Neural progenitor cell (in vitro differentiated cells): ENCODE measurements around the gene PITPNB. TPM values are rescaled to one million over a fixed set of nuclear protein-coding genes. Genes with fewer than 3 reads are reported as not detected.

Experiments
- DNase-seq: peaks from one replicate; pipeline ENCODE4 v3.0.0-alpha.2; 2016; ENCODE audit warnings: low spot score
- H2AFZ ChIP-seq: fragments of 200-600 bp; sonication (generic); replicated peaks from 2 replicates; pipeline ENCODE4 v1.6.1; 2016; ENCODE audit warnings: antibody characterized with exemption
- H3F3A ChIP-seq: fragments of 200-600 bp; sonication (generic); 2 replicates; pipeline ENCODE4 v1.6.1; 2016; ENCODE audit warnings: antibody characterized with exemption, low read depth
- H3K27ac ChIP-seq: fragments of 200-600 bp; sonication (generic); 2 replicates; pipeline ENCODE4 v1.5.1; 2016; ENCODE audit warnings: mild to moderate bottlenecking
- H3K27me3 ChIP-seq: fragments of 200-600 bp; sonication (generic); 2 replicates; pipeline ENCODE4 v1.6.1; 2016; ENCODE audit warnings: mild to moderate bottlenecking, moderate library complexity
- H3K36me3 ChIP-seq: fragments of 200-600 bp; sonication (generic); 2 replicates; pipeline ENCODE4 v1.5.1; 2016
- H3K4me1 ChIP-seq: fragments of 200-600 bp; sonication (generic); 2 replicates; pipeline ENCODE4 v1.6.1; 2016; ENCODE audit warnings: mixed run types
- H3K4me2 ChIP-seq: fragments of 200-600 bp; sonication (generic); 2 replicates; pipeline ENCODE4 v1.6.1; 2016
- H3K4me3 ChIP-seq: fragments of 200-600 bp; sonication (generic); 2 replicates; pipeline ENCODE4 v1.5.1; 2016
- H3K79me2 ChIP-seq: fragments of 200-600 bp; sonication (generic); 2 replicates; pipeline ENCODE4 v1.6.1; 2016; ENCODE audit warnings: low read depth
- H3K9ac ChIP-seq: fragments of 200-600 bp; sonication (generic); 2 replicates; pipeline ENCODE4 v1.6.1; 2016
- H3K9me3 ChIP-seq: fragments of 200-600 bp; sonication (generic); 2 replicates; pipeline ENCODE4 v1.5.1; 2016; ENCODE audit warnings: low read depth
- H4K20me1 ChIP-seq: fragments of 200-600 bp; sonication (generic); 2 replicates; pipeline ENCODE4 v1.6.1; 2016; ENCODE audit warnings: low read depth
- H3K27ac Mint-ChIP-seq: 3 replicates; pipeline ENCODE4 v1.8.0; 2021; ENCODE audit warnings: mixed read lengths
- H3K27me3 Mint-ChIP-seq: 2 replicates; pipeline ENCODE4 v1.8.0; 2022; ENCODE audit warnings: low read depth, mild to moderate bottlenecking, inconsistent platforms, moderate library complexity, mixed read lengths; ENCODE audit not compliant: insufficient read depth
- H3K36me3 Mint-ChIP-seq: 3 replicates; pipeline ENCODE4 v1.8.0; 2021; ENCODE audit warnings: mixed read lengths
- H3K4me1 Mint-ChIP-seq: 3 replicates; pipeline ENCODE4 v1.8.0; 2021; ENCODE audit warnings: mixed read lengths
- H3K4me3 Mint-ChIP-seq: 3 replicates; pipeline ENCODE4 v1.8.0; 2021; ENCODE audit warnings: mild to moderate bottlenecking, moderate library complexity, mixed read lengths
- H3K9me3 Mint-ChIP-seq: 3 replicates; pipeline ENCODE4 v1.8.0; 2020; ENCODE audit warnings: mixed read lengths
- EZH2 ChIP-seq: fragments of 200-600 bp; sonication (generic); IDR thresholded peaks from 2 replicates; pipeline ENCODE4 v1.6.1; 2017; ENCODE audit warnings: antibody characterized with exemption, mild to moderate bottlenecking, moderate library complexity
- EZH2phosphoT487 ChIP-seq: fragments of 200-600 bp; sonication (generic); IDR thresholded peaks from 2 replicates; pipeline ENCODE4 v1.6.1; 2017; ENCODE audit warnings: antibody characterized with exemption
- total RNA-seq: library from RNA; depleted of rRNA; stranded (reverse); fragments of >200 nt; gene quantifications from 2 replicates; pipeline ENCODE4 v1.2.3, GENCODE V29; 2015; ENCODE audit warnings: low replicate concordance
- TF ChIP-seq, protein P1 (sequence below): fragments of 200-600 bp; sonication (generic); IDR thresholded peaks from 2 replicates; pipeline ENCODE4 v1.5.1; 2017; ENCODE audit warnings: antibody characterized with exemption, mild to moderate bottlenecking

PITPNB gene
- total RNA-seq, 1 donor from 2014 or later: 32.5 TPM

- H3K4me1 ChIP-seq: peaks cover 6% of the 10 kb centered on the region
- H3K4me3 Mint-ChIP-seq: no peak overlapping the region
- no peak overlapping the region for H3K27ac ChIP-seq
- H3K36me3 ChIP-seq: peaks cover 5% of the 10 kb centered on the region
- H4K20me1 ChIP-seq: peaks cover 11% of the 10 kb centered on the region
- no peaks in the 10 kb centered on the region for H3K27me3 Mint-ChIP-seq
- peaks cover 3% of the 10 kb centered on the region for H3K79me2 ChIP-seq
- H3K4me2 ChIP-seq: no peak overlapping the region
- no peak overlapping the region for H3K27ac Mint-ChIP-seq
- DNase-seq: no peak
- H3K4me1 Mint-ChIP-seq: peaks cover 28% of the 10 kb centered on the region
- H3K9me3 Mint-ChIP-seq: no peaks in the 10 kb centered on the region
- H3K36me3 Mint-ChIP-seq: peaks cover 10% of the 10 kb centered on the region
- H3K4me3 ChIP-seq: no peak overlapping the region
- no peaks in the 10 kb centered on the region for H3K9me3 ChIP-seq
- H3K27me3 ChIP-seq: no peaks in the 10 kb centered on the region
- no peak overlapping the region for H3K9ac ChIP-seq
- H2AFZ ChIP-seq: no peak overlapping the region
- H3F3A ChIP-seq: no peaks in the 10 kb centered on the region
- TF ChIP-seq EZH2 (no peak), EZH2phosphoT487 (no peak)
- TF ChIP-seq, protein P1, sequence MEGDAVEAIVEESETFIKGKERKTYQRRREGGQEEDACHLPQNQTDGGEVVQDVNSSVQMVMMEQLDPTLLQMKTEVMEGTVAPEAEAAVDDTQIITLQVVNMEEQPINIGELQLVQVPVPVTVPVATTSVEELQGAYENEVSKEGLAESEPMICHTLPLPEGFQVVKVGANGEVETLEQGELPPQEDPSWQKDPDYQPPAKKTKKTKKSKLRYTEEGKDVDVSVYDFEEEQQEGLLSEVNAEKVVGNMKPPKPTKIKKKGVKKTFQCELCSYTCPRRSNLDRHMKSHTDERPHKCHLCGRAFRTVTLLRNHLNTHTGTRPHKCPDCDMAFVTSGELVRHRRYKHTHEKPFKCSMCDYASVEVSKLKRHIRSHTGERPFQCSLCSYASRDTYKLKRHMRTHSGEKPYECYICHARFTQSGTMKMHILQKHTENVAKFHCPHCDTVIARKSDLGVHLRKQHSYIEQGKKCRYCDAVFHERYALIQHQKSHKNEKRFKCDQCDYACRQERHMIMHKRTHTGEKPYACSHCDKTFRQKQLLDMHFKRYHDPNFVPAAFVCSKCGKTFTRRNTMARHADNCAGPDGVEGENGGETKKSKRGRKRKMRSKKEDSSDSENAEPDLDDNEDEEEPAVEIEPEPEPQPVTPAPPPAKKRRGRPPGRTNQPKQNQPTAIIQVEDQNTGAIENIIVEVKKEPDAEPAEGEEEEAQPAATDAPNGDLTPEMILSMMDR: no peak
These were observed 51.7 kb downstream of the PITPNB start for GRCh38 chr22:27867085-27867952.

- peaks cover 11% of the 10 kb centered on the region for H4K20me1 ChIP-seq
- H3F3A ChIP-seq: no peaks in the 10 kb centered on the region
- H3K27me3 Mint-ChIP-seq: no peaks in the 10 kb centered on the region
- no peak overlapping the region for H3K4me2 ChIP-seq
- no peaks in the 10 kb centered on the region for H3K9me3 ChIP-seq
- peaks cover 6% of the 10 kb centered on the region for H3K4me1 ChIP-seq
- no peak overlapping the region for H2AFZ ChIP-seq
- no peak overlapping the region for H3K27ac Mint-ChIP-seq
- H3K4me1 Mint-ChIP-seq: peaks cover 28% of the 10 kb centered on the region
- H3K79me2 ChIP-seq: peaks cover 3% of the 10 kb centered on the region
- TF ChIP-seq EZH2 (no peak), EZH2phosphoT487 (no peak)
- TF ChIP-seq, protein P1: no peak
- no peaks in the 10 kb centered on the region for H3K9me3 Mint-ChIP-seq
- H3K36me3 ChIP-seq: peaks cover 5% of the 10 kb centered on the region
- H3K4me3 ChIP-seq: no peak overlapping the region
- DNase-seq: no peak
- no peaks in the 10 kb centered on the region for H3K27me3 ChIP-seq
- H3K36me3 Mint-ChIP-seq: peaks cover 8% of the 10 kb centered on the region
- no peak overlapping the region for H3K9ac ChIP-seq
- H3K27ac ChIP-seq: no peak overlapping the region
- no peak overlapping the region for H3K4me3 Mint-ChIP-seq
These were observed 52.6 kb downstream of the PITPNB start for GRCh38 chr22:27866135-27867084.

DNA sequence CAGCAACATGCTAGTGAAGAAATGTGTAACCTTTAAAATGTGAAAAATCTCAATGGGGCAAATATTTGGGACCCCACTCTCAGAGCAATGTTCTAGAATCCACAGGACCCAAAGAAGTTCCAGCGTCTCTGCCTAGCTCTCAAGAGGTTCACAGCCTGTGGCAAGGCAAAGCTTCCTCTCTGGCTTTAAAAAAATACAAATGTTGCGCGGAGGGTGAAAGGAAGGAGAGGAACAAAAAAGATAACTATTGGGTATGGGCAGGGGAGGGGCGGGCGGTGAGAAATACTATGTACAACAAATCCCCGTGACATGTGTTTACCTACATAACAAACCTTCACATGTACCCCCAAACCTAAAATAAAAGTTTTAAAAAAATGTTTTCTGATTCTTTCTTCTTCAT, 53.6 kb downstream of the PITPNB start:
- Histone ChIP-seq H3K27ac (no peak overlapping the region), H3K9me3 (no peaks in the 10 kb centered on the region), H3K36me3 (peaks cover 5% of the 10 kb centered on the region), H3F3A (no peaks in the 10 kb centered on the region), H3K4me1 (peaks cover 6% of the 10 kb centered on the region), H3K4me2 (no peak overlapping the region), H2AFZ (no peak overlapping the region), H3K9ac (no peak overlapping the region), H3K4me3 (no peak overlapping the region), H3K79me2 (peaks cover 3% of the 10 kb centered on the region), H4K20me1 (peaks cover 9% of the 10 kb centered on the region), H3K27me3 (no peaks in the 10 kb centered on the region)
- Mint-ChIP-seq H3K4me1 (peaks cover 28% of the 10 kb centered on the region), H3K4me3 (no peak overlapping the region), H3K9me3 (no peaks in the 10 kb centered on the region), H3K27ac (no peak overlapping the region), H3K27me3 (no peaks in the 10 kb centered on the region), H3K36me3 (peaks cover 2% of the 10 kb centered on the region)
- TF ChIP-seq, protein P1: no peak
- TF ChIP-seq EZH2phosphoT487 (no peak), EZH2 (no peak)
- no peak for DNase-seq
